ENCODE data around the gene PGAM2.

Gene PGAM2

GRCh38 chr7:44065431-44066110 is at the start of gene PGAM2:
PGAM2 (minus strand) TSS chr7:44065567; CDS start chr7:44065529, 38 bp downstream.
- H3K27ac ChIP-seq (ENCODE audit: low read depth, low read length): no peak within 1 kb of the TSS
- peaks cover 13% of the 10 kb centered on the region for H3K4me1 ChIP-seq (ENCODE audit: insufficient read depth, low read length)
- no peaks in the 10 kb centered on the region for H3K9me3 ChIP-seq (ENCODE audit: low read length)
- no peak within 1 kb of the TSS for H3K4me3 ChIP-seq (ENCODE audit: low read depth in 1 of 2, low read length in 2 of 2)
- no peak within 1 kb of the TSS for H3K9ac ChIP-seq (ENCODE audit: low read length)
- H3K36me3 ChIP-seq (ENCODE audit: insufficient read depth, low read length): peaks cover 14% of the 10 kb centered on the region
- no peaks in the 10 kb centered on the region for H3K27me3 ChIP-seq (ENCODE audit: control insufficient read depth in 1 of 2, insufficient read depth in 2 of 2, low read length in 2 of 2)

DNA sequence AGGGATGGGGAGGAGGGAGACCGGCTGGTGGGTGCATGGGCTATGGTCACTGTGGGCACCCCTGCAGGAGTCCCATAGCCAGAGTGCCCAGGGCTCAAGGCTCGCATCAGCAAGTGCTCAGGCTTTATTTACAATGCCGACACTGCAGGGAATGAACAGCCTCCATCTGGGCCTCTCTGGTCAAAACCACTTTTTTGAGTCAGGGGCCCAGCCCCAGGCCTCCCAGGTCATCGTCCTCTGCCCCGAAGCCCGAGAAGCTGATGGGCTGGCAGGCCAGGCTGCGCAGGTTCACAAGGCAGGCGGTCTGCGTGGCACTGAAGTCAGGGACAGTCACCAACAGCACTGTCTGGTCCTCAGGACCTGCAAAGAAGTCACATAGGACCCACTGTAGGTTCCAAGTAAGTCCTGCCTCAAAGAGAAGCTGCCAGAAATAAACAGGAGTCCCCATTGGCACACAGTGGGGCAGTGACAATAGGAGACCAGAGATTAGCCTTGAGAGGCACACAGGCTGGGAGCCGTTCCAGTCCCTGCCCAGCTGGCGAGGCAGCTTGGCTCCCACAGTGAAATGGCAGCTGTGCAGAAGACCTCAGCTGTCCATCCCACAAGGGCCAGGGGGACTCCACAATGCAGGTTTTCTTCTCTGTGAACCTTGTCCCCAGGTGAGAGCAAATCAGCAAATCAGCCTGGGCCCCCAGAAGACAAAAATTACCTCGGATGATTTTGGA is 49.4 kb upstream of the PGAM2 start:
- Histone ChIP-seq H3K27ac (ENCODE audit: low read depth, low read length) (no peak overlapping the region), H3K9ac (ENCODE audit: low read length) (no peak overlapping the region), H3K4me1 (ENCODE audit: insufficient read depth, low read length) (no peaks in the 10 kb centered on the region), H3K9me3 (ENCODE audit: low read length) (no peaks in the 10 kb centered on the region), H3K4me3 (ENCODE audit: low read depth in 1 of 2, low read length in 2 of 2) (no peak overlapping the region), H3K36me3 (ENCODE audit: insufficient read depth, low read length) (peaks cover 35% of the 10 kb centered on the region), H3K27me3 (ENCODE audit: control insufficient read depth in 1 of 2, insufficient read depth in 2 of 2, low read length in 2 of 2) (no peaks in the 10 kb centered on the region)

DNA sequence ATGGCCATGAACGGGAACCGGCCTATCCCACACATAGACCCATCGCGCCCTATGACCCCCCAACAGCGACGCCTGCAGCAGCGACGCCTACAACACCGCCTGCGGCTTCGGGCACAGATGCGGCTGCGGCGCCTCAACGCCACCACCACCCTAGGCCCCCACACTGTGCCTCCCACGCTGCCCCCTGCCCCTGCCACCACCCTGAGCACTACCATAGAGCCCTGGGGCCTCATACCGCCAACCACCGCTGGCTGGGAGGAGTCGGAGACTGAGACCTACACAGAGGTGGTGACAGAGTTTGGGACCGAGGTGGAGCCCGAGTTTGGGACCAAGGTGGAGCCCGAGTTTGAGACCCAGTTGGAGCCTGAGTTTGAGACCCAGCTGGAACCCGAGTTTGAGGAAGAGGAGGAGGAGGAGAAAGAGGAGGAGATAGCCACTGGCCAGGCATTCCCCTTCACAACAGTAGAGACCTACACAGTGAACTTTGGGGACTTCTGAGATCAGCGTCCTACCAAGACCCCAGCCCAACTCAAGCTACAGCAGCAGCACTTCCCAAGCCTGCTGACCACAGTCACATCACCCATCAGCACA is 48.5 kb upstream of the PGAM2 start:
- Histone ChIP-seq H3K27ac (ENCODE audit: low read depth, low read length) (no peak overlapping the region), H3K36me3 (ENCODE audit: insufficient read depth, low read length) (peaks cover 28% of the 10 kb centered on the region), H3K9ac (ENCODE audit: low read length) (no peak overlapping the region)

DNA sequence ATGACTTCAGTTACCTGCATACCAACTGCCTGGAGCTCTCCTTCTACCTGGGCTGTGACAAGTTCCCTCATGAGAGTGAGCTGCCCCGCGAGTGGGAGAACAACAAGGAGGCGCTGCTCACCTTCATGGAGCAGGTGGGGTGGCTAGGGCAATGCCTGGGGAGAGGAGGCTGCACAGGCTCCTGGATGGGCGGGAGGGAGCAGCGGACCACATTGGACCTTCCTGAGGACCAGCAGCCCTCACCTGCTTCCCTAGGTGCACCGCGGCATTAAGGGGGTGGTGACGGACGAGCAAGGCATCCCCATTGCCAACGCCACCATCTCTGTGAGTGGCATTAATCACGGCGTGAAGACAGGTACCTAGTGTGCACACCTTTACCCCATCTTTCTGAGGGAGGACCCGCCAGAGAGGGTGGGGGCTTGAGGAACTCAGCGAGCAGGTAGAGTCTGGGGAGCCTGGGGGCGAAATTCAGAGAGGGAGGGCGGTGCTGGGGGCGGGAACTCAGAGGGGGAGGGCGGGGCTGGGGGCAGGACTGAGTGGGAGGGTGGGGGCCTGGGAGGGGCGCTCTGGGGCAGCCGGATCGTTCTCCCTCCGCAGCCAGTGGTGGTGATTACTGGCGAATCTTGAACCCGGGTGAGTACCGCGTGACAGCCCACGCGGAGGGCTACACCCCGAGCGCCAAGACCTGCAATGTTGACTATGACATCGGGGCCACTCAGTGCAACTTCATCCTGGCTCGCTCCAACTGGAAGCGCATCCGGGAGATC is 47.8 kb upstream of the PGAM2 start:
- no peak overlapping the region for H3K4me3 ChIP-seq (ENCODE audit: low read depth in 1 of 2, low read length in 2 of 2)
- no peaks in the 10 kb centered on the region for H3K9me3 ChIP-seq (ENCODE audit: low read length)
- H3K27me3 ChIP-seq (ENCODE audit: control insufficient read depth in 1 of 2, insufficient read depth in 2 of 2, low read length in 2 of 2): no peaks in the 10 kb centered on the region
- H3K36me3 ChIP-seq (ENCODE audit: insufficient read depth, low read length): peaks cover 28% of the 10 kb centered on the region
- no peak overlapping the region for H3K27ac ChIP-seq (ENCODE audit: low read depth, low read length)
- H3K4me1 ChIP-seq (ENCODE audit: insufficient read depth, low read length): no peaks in the 10 kb centered on the region
- H3K9ac ChIP-seq (ENCODE audit: low read length): no peak overlapping the region

More for the DNA sequence above, 48.5 kb upstream of the PGAM2 start:
- no peak overlapping the region for H3K4me3 ChIP-seq (ENCODE audit: low read depth in 1 of 2, low read length in 2 of 2)
- H3K4me1 ChIP-seq (ENCODE audit: insufficient read depth, low read length): no peaks in the 10 kb centered on the region
- no peaks in the 10 kb centered on the region for H3K9me3 ChIP-seq (ENCODE audit: low read length)
- H3K27me3 ChIP-seq (ENCODE audit: control insufficient read depth in 1 of 2, insufficient read depth in 2 of 2, low read length in 2 of 2): no peaks in the 10 kb centered on the region

DNA sequence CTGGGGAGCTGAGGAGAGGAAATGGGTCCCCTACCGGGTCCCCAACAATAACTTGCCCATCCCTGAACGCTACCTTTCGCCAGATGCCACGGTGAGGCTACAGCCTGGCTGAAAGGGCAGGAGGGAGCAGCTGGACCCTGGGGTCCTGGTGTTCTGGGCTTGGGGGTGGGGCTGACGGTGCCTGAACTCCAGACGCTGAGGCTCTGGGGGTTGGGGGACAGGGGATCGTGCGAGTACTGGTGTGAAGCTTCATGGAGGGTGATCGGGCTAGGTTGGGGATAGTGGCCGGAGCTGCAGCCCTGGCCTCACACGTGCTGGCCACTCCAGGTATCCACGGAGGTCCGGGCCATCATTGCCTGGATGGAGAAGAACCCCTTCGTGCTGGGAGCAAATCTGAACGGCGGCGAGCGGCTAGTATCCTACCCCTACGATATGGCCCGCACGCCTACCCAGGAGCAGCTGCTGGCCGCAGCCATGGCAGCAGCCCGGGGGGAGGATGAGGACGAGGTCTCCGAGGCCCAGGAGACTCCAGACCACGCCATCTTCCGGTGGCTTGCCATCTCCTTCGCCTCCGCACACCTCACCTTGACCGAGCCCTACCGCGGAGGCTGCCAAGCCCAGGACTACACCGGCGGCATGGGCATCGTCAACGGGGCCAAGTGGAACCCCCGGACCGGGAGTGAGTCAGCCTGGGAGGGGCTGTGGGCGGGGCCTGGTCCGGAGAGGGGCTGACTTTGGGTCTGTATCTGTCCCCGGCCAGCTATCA is 47.0 kb upstream of the PGAM2 start:
- no peak overlapping the region for H3K27ac ChIP-seq (ENCODE audit: low read depth, low read length)
- H3K9ac ChIP-seq (ENCODE audit: low read length): no peak overlapping the region
- peaks cover 26% of the 10 kb centered on the region for H3K36me3 ChIP-seq (ENCODE audit: insufficient read depth, low read length)
- H3K27me3 ChIP-seq (ENCODE audit: control insufficient read depth in 1 of 2, insufficient read depth in 2 of 2, low read length in 2 of 2): no peaks in the 10 kb centered on the region
- H3K4me1 ChIP-seq (ENCODE audit: insufficient read depth, low read length): no peaks in the 10 kb centered on the region
- H3K9me3 ChIP-seq (ENCODE audit: low read length): no peaks in the 10 kb centered on the region
- no peak overlapping the region for H3K4me3 ChIP-seq (ENCODE audit: low read depth in 1 of 2, low read length in 2 of 2)

DNA sequence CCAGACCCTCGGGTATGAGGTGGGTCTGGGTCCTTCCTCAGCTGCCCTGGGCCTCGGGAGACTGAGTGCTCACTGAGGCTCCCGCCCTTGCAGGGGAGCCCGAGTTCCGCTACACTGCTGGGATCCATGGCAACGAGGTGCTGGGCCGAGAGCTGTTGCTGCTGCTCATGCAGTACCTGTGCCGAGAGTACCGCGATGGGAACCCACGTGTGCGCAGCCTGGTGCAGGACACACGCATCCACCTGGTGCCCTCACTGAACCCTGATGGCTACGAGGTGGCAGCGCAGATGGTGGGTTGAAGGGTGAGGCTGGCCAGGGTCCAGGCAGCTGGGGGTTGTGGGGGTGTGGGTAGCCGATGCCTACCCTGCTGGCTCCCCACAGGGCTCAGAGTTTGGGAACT is 46.4 kb upstream of the PGAM2 start:
- Histone ChIP-seq H3K4me3 (ENCODE audit: low read depth in 1 of 2, low read length in 2 of 2) (no peak overlapping the region), H3K36me3 (ENCODE audit: insufficient read depth, low read length) (peaks cover 19% of the 10 kb centered on the region)

GRCh38 chr7:44110719-44111635 is 45.6 kb upstream of the PGAM2 start:
- Histone ChIP-seq H3K9ac (ENCODE audit: low read length) (no peak overlapping the region), H3K27me3 (ENCODE audit: control insufficient read depth in 1 of 2, insufficient read depth in 2 of 2, low read length in 2 of 2) (peaks cover under 1 to 5% of the 10 kb centered on the region in 2 donors), H3K4me1 (ENCODE audit: insufficient read depth, low read length) (no peaks in the 10 kb centered on the region), H3K9me3 (ENCODE audit: low read length) (no peaks in the 10 kb centered on the region), H3K27ac (ENCODE audit: low read depth, low read length) (no peak overlapping the region), H3K4me3 (ENCODE audit: low read depth in 1 of 2, low read length in 2 of 2) (no peak overlapping the region), H3K36me3 (ENCODE audit: insufficient read depth, low read length) (peaks cover 12% of the 10 kb centered on the region)

More for the DNA sequence above, 46.4 kb upstream of the PGAM2 start:
- H3K9me3 ChIP-seq (ENCODE audit: low read length): no peaks in the 10 kb centered on the region
- H3K27me3 ChIP-seq (ENCODE audit: control insufficient read depth in 1 of 2, insufficient read depth in 2 of 2, low read length in 2 of 2): peaks cover 0 to 2% of the 10 kb centered on the region in 2 donors
- no peaks in the 10 kb centered on the region for H3K4me1 ChIP-seq (ENCODE audit: insufficient read depth, low read length)
- no peak overlapping the region for H3K9ac ChIP-seq (ENCODE audit: low read length)
- H3K27ac ChIP-seq (ENCODE audit: low read depth, low read length): no peak overlapping the region

- H3K27ac ChIP-seq (ENCODE audit: low read depth, low read length): no peak overlapping the region
- H3K9ac ChIP-seq (ENCODE audit: low read length): no peak overlapping the region
- no peaks in the 10 kb centered on the region for H3K4me1 ChIP-seq (ENCODE audit: insufficient read depth, low read length)
- H3K9me3 ChIP-seq (ENCODE audit: low read length): no peaks in the 10 kb centered on the region
- H3K4me3 ChIP-seq (ENCODE audit: low read depth in 1 of 2, low read length in 2 of 2): no peak overlapping the region
- H3K36me3 ChIP-seq (ENCODE audit: insufficient read depth, low read length): peaks cover 3% of the 10 kb centered on the region
- peaks cover 6 to 12% of the 10 kb centered on the region in 2 donors for H3K27me3 ChIP-seq (ENCODE audit: control insufficient read depth in 1 of 2, insufficient read depth in 2 of 2, low read length in 2 of 2)
These were observed 44.6 kb upstream of the PGAM2 start for GRCh38 chr7:44109991-44110390.

DNA sequence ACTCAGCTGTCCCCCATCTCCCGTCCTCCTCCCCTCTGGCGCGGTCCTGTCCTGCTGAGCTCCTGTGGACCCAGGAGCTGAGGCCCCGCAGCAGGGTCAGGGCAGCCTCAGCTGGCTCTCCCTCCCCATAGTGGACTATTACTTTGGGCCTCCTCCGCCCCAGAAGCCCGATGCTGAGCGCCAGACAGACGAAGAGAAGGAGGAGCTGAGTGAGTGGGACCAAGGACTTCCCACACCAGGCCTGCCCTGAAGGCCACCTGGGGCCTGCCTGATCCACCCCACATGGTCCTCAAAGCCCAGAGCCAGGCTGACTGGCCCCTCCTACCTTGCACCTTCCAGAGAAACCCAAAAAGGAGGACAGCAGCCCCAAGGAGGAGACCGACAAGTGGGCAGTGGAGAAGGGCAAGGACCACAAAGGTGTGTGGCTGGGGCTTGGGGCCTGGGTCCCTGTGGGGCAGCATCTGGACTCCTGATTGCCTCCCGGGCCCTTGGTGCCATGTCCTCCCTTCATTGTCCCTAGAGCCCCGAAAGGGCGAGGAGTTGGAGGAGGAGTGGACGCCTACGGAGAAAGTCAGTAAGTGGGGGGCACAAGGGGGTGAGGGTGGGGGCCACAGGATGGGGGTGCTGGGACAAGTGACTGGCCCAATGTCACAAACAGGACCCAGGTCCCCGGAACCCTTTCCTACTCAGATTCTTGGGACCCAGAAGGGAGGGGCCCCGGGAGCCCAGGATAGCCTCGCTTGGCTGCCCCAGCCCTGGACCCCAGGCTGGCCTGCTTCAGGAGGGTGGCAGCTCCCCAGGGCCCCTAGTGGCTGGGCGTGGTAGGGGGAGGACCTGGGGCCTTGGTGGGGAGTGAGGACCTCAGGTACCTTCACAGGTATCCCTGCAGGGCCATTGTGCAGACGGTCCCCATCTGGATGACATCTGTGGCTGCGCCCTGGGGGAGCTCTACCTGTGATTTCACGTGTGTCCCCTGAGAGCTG is 43.7 kb upstream of the PGAM2 start:
- no peaks in the 10 kb centered on the region for H3K4me1 ChIP-seq (ENCODE audit: insufficient read depth, low read length)
- no peak overlapping the region for H3K9ac ChIP-seq (ENCODE audit: low read length)
- H3K27ac ChIP-seq (ENCODE audit: low read depth, low read length): no peak overlapping the region

More for the DNA sequence above, 43.7 kb upstream of the PGAM2 start:
- H3K27me3 ChIP-seq (ENCODE audit: control insufficient read depth in 1 of 2, insufficient read depth in 2 of 2, low read length in 2 of 2): peaks cover 6 to 20% of the 10 kb centered on the region in 2 donors
- H3K9me3 ChIP-seq (ENCODE audit: low read length): no peaks in the 10 kb centered on the region
- H3K36me3 ChIP-seq (ENCODE audit: insufficient read depth, low read length): no peaks in the 10 kb centered on the region
- H3K4me3 ChIP-seq (ENCODE audit: low read depth in 1 of 2, low read length in 2 of 2): no peak overlapping the region

All from muscle layer of colon (tissue), 2 donors.